Measurements from ENCODE around the gene PDCL2. TPM values are rescaled to one million over a fixed set of nuclear protein-coding genes. Genes with fewer than 3 reads are reported as not detected.

PDCL2 gene
- total RNA-seq, 1 donor from 2014 or later = not detected

- H3K36me3 ChIP-seq (ENCODE audit: control insufficient read depth, insufficient read depth, low read length) = no peaks in the 10 kb centered on the region
- peak; percentile 43 for FAIRE-seq
- TF ChIP-seq CTCF (IDR thresholded peaks at IDR 0.05; ENCODE audit: insufficient read depth, low read length, severe bottlenecking) = no peak
- peak; percentile 8 for DNase-seq (ENCODE audit: low read depth)
- H3K4me3 ChIP-seq (ENCODE audit: low read depth, low read length) = no peak overlapping the region
- H3K27me3 ChIP-seq (ENCODE audit: control insufficient read depth, insufficient read depth, low read length) = no peaks in the 10 kb centered on the region
Observed at GRCh38 chr4:55615008-55615407, 23.0 kb upstream of the PDCL2 start.

GRCh38 chr4:55613621-55614020 lies 21.6 kb upstream of the PDCL2 start:
- Histone ChIP-seq H3K36me3 (ENCODE audit: control insufficient read depth, insufficient read depth, low read length) (no peaks in the 10 kb centered on the region), H3K27me3 (ENCODE audit: control insufficient read depth, insufficient read depth, low read length) (no peaks in the 10 kb centered on the region), H3K4me3 (ENCODE audit: low read depth, low read length) (no peak overlapping the region)
- TF ChIP-seq CTCF (IDR thresholded peaks at IDR 0.05; ENCODE audit: insufficient read depth, low read length, severe bottlenecking) = no peak
- FAIRE-seq (no peak), DNase-seq (ENCODE audit: low read depth) (no peak)

GRCh38 chr4:55612341-55612740 lies 20.3 kb upstream of the PDCL2 start:
- H3K36me3 ChIP-seq (ENCODE audit: control insufficient read depth, insufficient read depth, low read length) = no peaks in the 10 kb centered on the region
- TF ChIP-seq CTCF (IDR thresholded peaks at IDR 0.05; ENCODE audit: insufficient read depth, low read length, severe bottlenecking) = no peak
- peak; percentile 68 for DNase-seq (ENCODE audit: low read depth)
- H3K4me3 ChIP-seq (ENCODE audit: low read depth, low read length) = no peak overlapping the region
- FAIRE-seq = no peak
- H3K27me3 ChIP-seq (ENCODE audit: control insufficient read depth, insufficient read depth, low read length) = no peaks in the 10 kb centered on the region

GRCh38 chr4:55611358-55612059 lies 19.5 kb upstream of the PDCL2 start:
- H3K36me3 ChIP-seq (ENCODE audit: control insufficient read depth, insufficient read depth, low read length) = no peaks in the 10 kb centered on the region
- no peak for TF ChIP-seq CTCF (IDR thresholded peaks at IDR 0.05; ENCODE audit: insufficient read depth, low read length, severe bottlenecking)
- no peaks in the 10 kb centered on the region for H3K27me3 ChIP-seq (ENCODE audit: control insufficient read depth, insufficient read depth, low read length)
- DNase-seq (ENCODE audit: low read depth) = peak; percentile 82
- H3K4me3 ChIP-seq (ENCODE audit: low read depth, low read length) = no peak overlapping the region
- no peak for FAIRE-seq

GRCh38 chr4:55610381-55610780 lies 18.3 kb upstream of the PDCL2 start:
- FAIRE-seq (no peak), DNase-seq (ENCODE audit: low read depth) (no peak)
- no peak for TF ChIP-seq CTCF (IDR thresholded peaks at IDR 0.05; ENCODE audit: insufficient read depth, low read length, severe bottlenecking)
- H3K27me3 ChIP-seq (ENCODE audit: control insufficient read depth, insufficient read depth, low read length) = no peaks in the 10 kb centered on the region
- no peak overlapping the region for H3K4me3 ChIP-seq (ENCODE audit: low read depth, low read length)
- no peaks in the 10 kb centered on the region for H3K36me3 ChIP-seq (ENCODE audit: control insufficient read depth, insufficient read depth, low read length)

- DNase-seq (ENCODE audit: low read depth) (peak; percentile 98), FAIRE-seq (peak; percentile 94)
- TF ChIP-seq CTCF (IDR thresholded peaks at IDR 0.05; ENCODE audit: insufficient read depth, low read length, severe bottlenecking) = no peak
- no peaks in the 10 kb centered on the region for H3K36me3 ChIP-seq (ENCODE audit: control insufficient read depth, insufficient read depth, low read length)
- no peaks in the 10 kb centered on the region for H3K27me3 ChIP-seq (ENCODE audit: control insufficient read depth, insufficient read depth, low read length)
- no peak overlapping the region for H3K4me3 ChIP-seq (ENCODE audit: low read depth, low read length)
Observed at GRCh38 chr4:55609393-55609866, 17.4 kb upstream of the PDCL2 start.
